Effector memory CD8-positive, alpha-beta T cell (primary cell): ENCODE results near the gene MFSD12.
"Not testable (repeated sequence)": the region's sequence is repeated elsewhere in the genome, so short reads cannot be mapped to it uniquely, and the experiment has no call there.

ENCODE experiments used
- ATAC-seq: fragments of 150-1000 bp; cut with Tn5 transposase; replicated peaks from 2 replicates; pipeline ENCODE4 v1.10.0; 2021; ENCODE audit warnings: mild to moderate bottlenecking, moderate library complexity
- DNase-seq, 3 experiments: peaks; one replicate each; pipeline ENCODE4 v3.0.0; 2021
- H3K27ac Mint-ChIP-seq, 2 donors: one replicate each; pipeline ENCODE4 v1.8.0; 2022; ENCODE audit warnings: mild to moderate bottlenecking in 2 of 2, mixed read lengths in 2 of 2, moderate library complexity in 2 of 2
- H3K27me3 Mint-ChIP-seq, 2 donors: one replicate each; pipeline ENCODE4 v1.8.0; 2022; ENCODE audit warnings: mixed read lengths in 2 of 2
- H3K36me3 Mint-ChIP-seq: one replicate; pipeline ENCODE4 v1.8.0; 2022; ENCODE audit warnings: mild to moderate bottlenecking, moderate library complexity, mixed read lengths; ENCODE audit not compliant: insufficient read depth
- H3K4me1 Mint-ChIP-seq, 2 donors: one replicate each; pipeline ENCODE4 v1.8.0; 2022; ENCODE audit warnings: low read depth in 2 of 2, mixed read lengths in 2 of 2
- H3K4me3 Mint-ChIP-seq, 2 donors: one replicate each; pipeline ENCODE4 v1.8.0; 2022; ENCODE audit warnings: mild to moderate bottlenecking in 2 of 2, mixed read lengths in 2 of 2, moderate library complexity in 2 of 2
- H3K9me3 Mint-ChIP-seq, 2 donors: one replicate each; pipeline ENCODE4 v1.8.0; 2022; ENCODE audit warnings: mixed read lengths in 2 of 2

MFSD12 gene

DNA sequence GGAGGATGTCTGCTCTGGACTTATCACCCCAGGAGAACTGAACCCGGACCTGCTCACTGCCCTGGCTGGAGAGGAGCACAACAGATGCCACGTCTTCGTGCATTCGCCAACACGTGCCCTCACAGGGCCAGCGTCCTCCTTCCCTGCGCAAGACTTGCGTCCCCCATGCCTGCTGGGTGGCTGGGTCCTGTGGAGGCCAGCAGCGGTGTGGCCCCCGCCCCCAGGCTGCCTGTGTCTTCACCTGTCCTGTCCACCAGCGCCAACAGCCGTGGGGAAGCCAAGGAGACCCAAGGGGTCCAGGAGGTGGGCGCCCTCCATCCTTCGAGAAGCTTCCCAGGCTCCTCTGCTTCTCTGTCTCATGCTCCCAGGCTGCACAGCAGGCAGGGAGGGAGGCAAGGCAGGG, 21.8 kb downstream of the MFSD12 start:
- Mint-ChIP-seq H3K27ac (peak overlapping the region; percentile 56 to 76), H3K9me3 (no peaks in the 10 kb centered on the region), H3K4me3 (no peak overlapping the region), H3K4me1 (peaks cover 3 to 5% of the 10 kb centered on the region in 2 donors), H3K36me3 (peaks cover 67% of the 10 kb centered on the region), H3K27me3 (no peaks in the 10 kb centered on the region)
- DNase-seq: no peak
- ATAC-seq: no peak

DNA sequence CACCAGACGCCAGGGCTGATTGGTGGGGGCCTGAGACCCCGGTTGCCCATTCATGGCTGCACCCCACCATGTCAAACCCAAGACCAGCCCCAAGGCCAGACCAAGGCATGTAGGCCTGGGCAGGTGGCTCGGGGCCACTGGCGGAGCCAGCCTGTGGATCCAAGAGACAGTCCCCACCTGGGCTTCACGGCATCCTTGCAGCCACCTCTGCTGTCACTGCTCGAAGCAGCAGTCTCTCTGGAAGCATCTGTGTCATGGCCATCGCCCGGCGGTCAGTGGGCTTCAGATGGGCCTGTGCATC, 22.2 kb downstream of the MFSD12 start:
- H3K27ac Mint-ChIP-seq: peak overlapping the region; percentile 56 to 76
- H3K9me3 Mint-ChIP-seq: no peaks in the 10 kb centered on the region
- DNase-seq (no peak), ATAC-seq (no peak)
- no peak overlapping the region for H3K4me3 Mint-ChIP-seq
- H3K27me3 Mint-ChIP-seq: no peaks in the 10 kb centered on the region
- peaks cover 67% of the 10 kb centered on the region for H3K36me3 Mint-ChIP-seq
- peaks cover 3 to 5% of the 10 kb centered on the region in 2 donors for H3K4me1 Mint-ChIP-seq

DNA sequence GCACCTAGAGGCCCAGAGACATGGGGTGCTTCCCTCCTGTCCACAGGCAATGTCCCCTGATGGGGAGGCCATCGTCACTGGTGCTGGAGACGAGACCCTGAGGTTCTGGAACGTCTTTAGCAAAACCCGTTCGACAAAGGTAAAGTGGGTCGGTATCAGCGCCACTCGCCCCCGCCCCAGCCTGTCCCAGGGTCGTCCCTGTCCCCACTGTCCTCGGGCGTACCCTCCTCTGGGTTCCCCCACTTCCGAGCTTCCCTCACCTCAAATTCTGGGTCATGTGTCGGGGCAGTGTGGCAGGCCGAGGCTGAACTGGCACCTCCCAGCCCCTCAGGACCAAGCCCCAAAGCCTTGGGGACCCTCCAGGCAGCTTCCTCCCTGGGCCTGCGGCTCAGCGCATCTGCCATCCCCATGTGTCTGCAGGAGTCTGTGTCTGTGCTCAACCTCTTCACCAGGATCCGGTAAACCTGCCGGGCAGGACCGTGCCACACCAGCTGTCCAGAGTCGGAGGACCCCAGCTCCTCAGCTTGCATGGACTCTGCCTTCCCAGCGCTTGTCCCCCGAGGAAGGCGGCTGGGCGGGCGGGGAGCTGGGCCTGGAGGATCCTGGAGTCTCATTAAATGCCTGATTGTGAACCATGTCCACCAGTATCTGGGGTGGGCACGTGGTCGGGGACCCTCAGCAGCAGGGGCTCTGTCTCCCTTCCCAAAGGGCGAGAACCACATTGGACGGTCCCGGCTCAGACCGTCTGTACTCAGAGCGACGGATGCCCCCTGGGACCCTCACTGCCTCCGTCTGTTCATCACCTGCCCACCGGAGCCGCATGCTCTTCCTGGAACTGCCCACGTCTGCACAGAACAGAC, 22.8 kb downstream of the MFSD12 start:
- Mint-ChIP-seq H3K36me3 (peaks cover 65% of the 10 kb centered on the region), H3K27me3 (no peaks in the 10 kb centered on the region), H3K4me1 (peaks cover 3 to 5% of the 10 kb centered on the region in 2 donors), H3K4me3 (no peak overlapping the region), H3K27ac (peak overlapping the region; percentile 56 to 76), H3K9me3 (no peaks in the 10 kb centered on the region)
- ATAC-seq (no peak), DNase-seq (no peak)

- peaks cover 58% of the 10 kb centered on the region for H3K36me3 Mint-ChIP-seq
- no peaks in the 10 kb centered on the region for H3K9me3 Mint-ChIP-seq
- no peak for DNase-seq
Observed at GRCh38 chr19:3533563-3534216, 23.7 kb downstream of the MFSD12 start.

DNA sequence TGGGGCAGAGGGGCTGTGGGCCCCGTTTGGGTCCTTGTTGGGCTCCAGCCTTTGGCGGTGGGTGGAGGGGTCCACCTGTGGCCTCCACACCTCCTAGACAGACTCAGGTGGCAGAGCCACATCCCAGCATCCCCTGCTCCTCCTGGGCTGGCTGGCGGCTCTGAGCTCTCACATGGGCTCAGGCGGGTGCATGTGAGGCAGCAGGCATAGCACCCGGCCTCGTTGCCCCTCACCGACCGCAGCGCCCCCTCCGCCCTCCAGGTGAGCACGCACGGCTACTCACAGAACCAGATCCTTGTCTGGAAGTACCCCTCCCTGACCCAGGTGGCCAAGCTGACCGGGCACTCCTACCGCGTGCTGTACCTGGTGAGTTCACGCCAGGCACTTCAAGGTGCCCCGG, 24.4 kb downstream of the MFSD12 start:
- Mint-ChIP-seq H3K4me3 (no peak overlapping the region), H3K9me3 (no peaks in the 10 kb centered on the region), H3K27ac (peak overlapping the region in 1 of 2 donors; percentile 76), H3K4me1 (peaks cover 3 to 5% of the 10 kb centered on the region in 2 donors), H3K27me3 (no peaks in the 10 kb centered on the region), H3K36me3 (peaks cover 51% of the 10 kb centered on the region)
- ATAC-seq (no peak), DNase-seq (no peak)

More at GRCh38 chr19:3533563-3534216, 23.7 kb downstream of the MFSD12 start:
- ATAC-seq: no peak
- no peaks in the 10 kb centered on the region for H3K27me3 Mint-ChIP-seq
- H3K27ac Mint-ChIP-seq: peak overlapping the region; percentile 54 to 76
- no peak overlapping the region for H3K4me3 Mint-ChIP-seq
- peaks cover 3 to 5% of the 10 kb centered on the region in 2 donors for H3K4me1 Mint-ChIP-seq

GRCh38 chr19:3532154-3532786, 25.1 kb downstream of the MFSD12 start:
- Mint-ChIP-seq H3K4me1 (peaks cover 3 to 5% of the 10 kb centered on the region in 2 donors), H3K4me3 (no peak overlapping the region), H3K36me3 (peaks cover 45% of the 10 kb centered on the region), H3K27ac (no peak overlapping the region), H3K27me3 (no peaks in the 10 kb centered on the region), H3K9me3 (no peaks in the 10 kb centered on the region)
- DNase-seq (no peak), ATAC-seq (no peak)

DNA sequence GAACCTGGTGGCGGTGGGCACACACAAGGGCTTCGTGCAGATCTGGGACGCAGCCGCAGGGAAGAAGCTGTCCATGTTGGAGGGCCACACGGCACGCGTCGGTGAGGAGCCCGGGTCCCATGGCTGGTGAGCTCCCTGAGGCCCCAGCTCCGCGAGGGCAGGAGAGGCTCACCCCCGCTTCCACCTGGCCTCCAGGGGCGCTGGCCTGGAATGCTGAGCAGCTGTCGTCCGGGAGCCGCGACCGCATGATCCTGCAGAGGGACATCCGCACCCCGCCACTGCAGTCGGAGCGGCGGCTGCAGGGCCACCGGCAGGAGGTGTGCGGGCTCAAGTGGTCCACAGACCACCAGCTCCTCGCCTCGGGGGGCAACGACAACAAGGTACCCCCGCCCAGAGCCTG, 25.7 kb downstream of the MFSD12 start:
- no peak overlapping the region for H3K27ac Mint-ChIP-seq
- peaks cover 45% of the 10 kb centered on the region for H3K36me3 Mint-ChIP-seq
- DNase-seq (no peak), ATAC-seq (no peak)
- peaks cover 3 to 5% of the 10 kb centered on the region in 2 donors for H3K4me1 Mint-ChIP-seq
- no peak overlapping the region for H3K4me3 Mint-ChIP-seq
- H3K9me3 Mint-ChIP-seq: no peaks in the 10 kb centered on the region
- no peaks in the 10 kb centered on the region for H3K27me3 Mint-ChIP-seq

DNA sequence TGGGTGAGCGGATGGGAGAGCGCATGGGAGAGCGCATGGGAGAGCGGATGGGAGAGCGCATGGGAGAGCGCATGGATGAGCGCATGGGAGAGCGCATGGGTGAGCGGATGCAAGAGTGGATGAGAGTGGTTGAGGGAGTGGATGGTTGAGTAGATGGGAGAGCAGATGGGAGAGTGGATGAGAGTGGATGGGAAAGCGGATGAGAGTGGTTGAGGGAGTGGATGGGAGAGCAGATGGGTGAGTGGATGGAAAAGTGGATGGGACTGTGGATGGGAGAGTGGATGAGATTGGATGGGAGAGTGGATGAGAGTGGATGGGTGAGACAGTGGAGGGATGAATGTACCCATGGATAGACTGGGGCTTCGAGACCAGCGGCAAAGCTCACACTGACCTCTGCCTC, 27.0 kb downstream of the MFSD12 start:
- Mint-ChIP-seq H3K4me1 (peaks cover 3 to 5% of the 10 kb centered on the region in 2 donors), H3K9me3 (no peaks in the 10 kb centered on the region), H3K27me3 (no peaks in the 10 kb centered on the region), H3K4me3 (no peak overlapping the region), H3K36me3 (peaks cover 51% of the 10 kb centered on the region), H3K27ac (no peak overlapping the region)
- ATAC-seq (no peak), DNase-seq (no peak)

DNA sequence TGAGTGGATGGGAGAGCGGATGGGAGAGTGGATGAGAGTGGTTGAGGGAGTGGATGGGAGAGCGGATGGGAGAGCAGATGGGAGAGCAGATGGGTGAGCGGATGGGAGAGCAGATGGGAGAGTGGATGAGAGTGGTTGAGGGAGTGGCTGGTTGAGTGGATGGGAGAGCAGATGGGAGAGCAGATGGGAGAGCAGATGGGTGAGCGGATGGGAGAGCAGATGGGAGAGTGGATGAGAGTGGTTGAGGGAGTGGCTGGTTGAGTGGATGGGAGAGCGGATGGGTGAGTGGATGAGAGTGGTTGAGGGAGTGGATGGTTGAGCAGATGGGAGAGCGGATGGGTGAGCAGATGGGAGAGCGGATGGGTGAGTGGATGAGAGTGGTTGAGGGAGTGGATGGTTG, 28.1 kb downstream of the MFSD12 start:
- H3K9me3 Mint-ChIP-seq, DNase-seq, H3K27ac Mint-ChIP-seq, H3K4me1 Mint-ChIP-seq, H3K27me3 Mint-ChIP-seq, ATAC-seq, H3K4me3 Mint-ChIP-seq: not testable (repeated sequence)
- peaks cover 46% of the 10 kb centered on the region for H3K36me3 Mint-ChIP-seq

DNA sequence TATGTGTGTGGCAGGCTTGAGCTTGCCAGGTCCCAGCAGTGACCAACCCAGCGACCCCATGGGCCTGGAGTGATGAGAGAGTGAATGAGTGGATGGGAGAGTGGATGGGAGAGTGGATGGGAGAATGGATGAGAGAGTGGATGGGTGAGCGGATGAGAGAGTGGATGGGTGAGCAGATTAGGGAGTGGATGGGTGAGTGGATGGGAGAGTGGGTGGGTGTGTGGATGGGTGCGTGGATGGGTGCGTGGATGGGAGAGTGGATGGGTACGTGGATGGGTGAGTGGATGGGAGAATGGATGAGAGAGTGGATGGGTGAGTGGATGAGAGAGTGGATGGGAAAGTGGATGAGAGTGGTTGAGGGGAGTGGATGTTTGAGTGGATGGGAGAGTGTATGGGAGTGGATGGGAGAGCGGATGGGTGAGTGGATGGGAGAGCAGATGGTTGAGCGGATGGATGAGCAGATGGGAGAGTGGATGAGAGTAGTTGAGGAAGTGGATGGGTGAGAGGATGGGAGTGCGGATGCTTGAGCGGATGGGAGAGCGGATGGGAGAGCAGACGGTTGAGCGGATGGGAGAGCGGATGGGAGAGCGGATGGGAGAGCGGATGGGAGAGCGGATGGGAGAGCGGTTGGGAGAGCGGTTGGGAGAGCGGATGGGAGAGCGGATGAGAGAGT, 28.7 kb downstream of the MFSD12 start:
- H3K9me3 Mint-ChIP-seq: no peaks in the 10 kb centered on the region
- H3K4me1 Mint-ChIP-seq: peaks cover 4% of the 10 kb centered on the region in 2 donors
- no peak overlapping the region for H3K27ac Mint-ChIP-seq
- peaks cover 46% of the 10 kb centered on the region for H3K36me3 Mint-ChIP-seq
- ATAC-seq (no peak), DNase-seq (no peak)
- no peaks in the 10 kb centered on the region for H3K27me3 Mint-ChIP-seq
- H3K4me3 Mint-ChIP-seq: no peak overlapping the region

DNA sequence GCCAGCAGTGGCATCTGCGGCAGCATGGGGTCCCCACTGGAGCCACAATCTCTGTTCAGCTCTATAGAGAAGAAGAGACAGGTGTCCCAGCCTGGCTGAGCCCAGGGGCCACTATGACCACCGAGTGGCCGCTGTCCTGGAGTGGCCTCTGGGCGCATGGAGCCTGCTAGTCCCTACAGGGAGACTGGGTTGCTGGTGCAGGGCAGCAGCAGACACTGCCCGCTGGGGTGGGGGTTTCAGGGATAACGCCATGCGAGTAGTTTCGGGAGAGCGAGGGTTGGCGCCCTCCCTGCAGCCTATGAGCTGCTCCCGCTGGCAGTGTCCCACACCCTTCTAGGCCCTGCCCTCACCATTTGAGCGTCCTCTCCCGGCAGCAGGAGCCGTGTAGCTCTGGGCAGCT, 29.3 kb downstream of the MFSD12 start:
- DNase-seq: no peak

GRCh38 chr19:3527238-3527910, 30.0 kb downstream of the MFSD12 start:
- no peaks in the 10 kb centered on the region for H3K9me3 Mint-ChIP-seq
- H3K36me3 Mint-ChIP-seq: peaks cover 38% of the 10 kb centered on the region
- no peak for ATAC-seq
- peaks cover 4 to 5% of the 10 kb centered on the region in 2 donors for H3K4me1 Mint-ChIP-seq
- peak overlapping the region in 1 of 2 donors; percentile 41 for H3K4me3 Mint-ChIP-seq
- H3K27me3 Mint-ChIP-seq: no peaks in the 10 kb centered on the region
- DNase-seq: no peak
- peak overlapping the region in 1 of 2 donors; percentile 28 for H3K27ac Mint-ChIP-seq

More for the DNA sequence above, 29.3 kb downstream of the MFSD12 start:
- H3K27me3 Mint-ChIP-seq: no peaks in the 10 kb centered on the region
- no peak overlapping the region for H3K27ac Mint-ChIP-seq
- H3K9me3 Mint-ChIP-seq: no peaks in the 10 kb centered on the region
- peaks cover 40% of the 10 kb centered on the region for H3K36me3 Mint-ChIP-seq
- H3K4me3 Mint-ChIP-seq: no peak overlapping the region
- ATAC-seq: no peak
- peaks cover 4% of the 10 kb centered on the region in 2 donors for H3K4me1 Mint-ChIP-seq
